Measurements from ENCODE around the gene PARP1. TPM values are rescaled to one million over a fixed set of nuclear protein-coding genes. Genes with fewer than 3 reads are reported as not detected.

Gene PARP1
- polyA plus RNA-seq, 3 donors = 17.7 to 30.0 (median 23.3) TPM

DNA sequence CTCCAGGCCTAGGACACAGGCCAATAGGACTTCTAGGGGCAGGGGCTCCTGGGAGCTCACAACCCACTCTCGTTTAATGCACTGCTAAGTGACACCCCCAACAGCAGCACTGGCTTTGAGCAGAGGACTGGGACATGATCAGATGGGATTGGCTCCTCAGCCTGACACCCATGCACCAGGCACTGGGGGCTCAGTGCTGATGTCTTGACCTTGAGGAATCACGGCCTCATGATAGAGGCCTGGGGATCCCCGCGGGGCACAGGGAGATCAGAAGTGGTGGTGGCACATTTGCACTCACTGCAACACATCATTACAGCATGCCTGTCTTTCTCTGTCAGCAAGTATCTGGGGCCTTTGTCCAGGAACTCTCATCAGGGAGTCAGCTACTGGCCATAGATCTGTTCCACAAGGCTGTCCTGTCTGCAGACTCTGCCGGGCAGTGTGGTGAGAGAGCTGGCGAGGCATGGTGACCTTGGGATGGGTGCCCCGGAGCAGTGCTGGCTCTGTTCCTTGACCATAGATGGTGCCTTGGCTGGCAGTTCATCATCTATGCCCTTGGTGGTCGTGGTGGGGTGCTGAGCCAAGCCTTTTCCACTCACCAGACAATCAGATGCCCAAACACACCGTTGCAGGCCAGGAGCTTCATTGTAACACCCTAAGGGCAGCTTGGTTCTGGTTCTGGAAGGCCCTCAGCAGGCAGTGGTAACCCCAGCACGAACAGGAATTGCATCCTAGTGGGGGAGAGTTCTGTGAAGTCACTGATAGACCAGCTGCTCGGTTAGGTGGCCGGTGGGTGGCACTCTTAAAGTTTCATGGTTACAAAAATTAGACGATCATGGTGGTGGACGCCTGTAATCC is 22.2 kb upstream of the PARP1 start:
- TF ChIP-seq, protein P1, sequence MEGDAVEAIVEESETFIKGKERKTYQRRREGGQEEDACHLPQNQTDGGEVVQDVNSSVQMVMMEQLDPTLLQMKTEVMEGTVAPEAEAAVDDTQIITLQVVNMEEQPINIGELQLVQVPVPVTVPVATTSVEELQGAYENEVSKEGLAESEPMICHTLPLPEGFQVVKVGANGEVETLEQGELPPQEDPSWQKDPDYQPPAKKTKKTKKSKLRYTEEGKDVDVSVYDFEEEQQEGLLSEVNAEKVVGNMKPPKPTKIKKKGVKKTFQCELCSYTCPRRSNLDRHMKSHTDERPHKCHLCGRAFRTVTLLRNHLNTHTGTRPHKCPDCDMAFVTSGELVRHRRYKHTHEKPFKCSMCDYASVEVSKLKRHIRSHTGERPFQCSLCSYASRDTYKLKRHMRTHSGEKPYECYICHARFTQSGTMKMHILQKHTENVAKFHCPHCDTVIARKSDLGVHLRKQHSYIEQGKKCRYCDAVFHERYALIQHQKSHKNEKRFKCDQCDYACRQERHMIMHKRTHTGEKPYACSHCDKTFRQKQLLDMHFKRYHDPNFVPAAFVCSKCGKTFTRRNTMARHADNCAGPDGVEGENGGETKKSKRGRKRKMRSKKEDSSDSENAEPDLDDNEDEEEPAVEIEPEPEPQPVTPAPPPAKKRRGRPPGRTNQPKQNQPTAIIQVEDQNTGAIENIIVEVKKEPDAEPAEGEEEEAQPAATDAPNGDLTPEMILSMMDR (IDR thresholded peaks at IDR 0.05) = no peak
- Mint-ChIP-seq H3K9me3 (peaks cover 0 to 2% (median 0%) of the 10 kb centered on the region in 7 donors), H3K4me1 (peaks cover 6% of the 10 kb centered on the region), H3K27me3 (ENCODE audit: low read depth in 3 of 3) (peaks cover 6 to 14% (median 7%) of the 10 kb centered on the region in 3 donors), H3K27ac (no peak overlapping the region), H3K36me3 (no peaks in the 10 kb centered on the region), H3K4me3 (no peak overlapping the region)
- no peak overlapping the region for H3K4me2 ChIP-seq (replicated peaks; ENCODE audit: extremely low read depth, low read length, poor library complexity, severe bottlenecking)
- H2AFZ ChIP-seq (ENCODE audit: insufficient read depth, low read depth, low read length, poor library complexity, severe bottlenecking) = no peak overlapping the region
- H4K20me1 ChIP-seq (ENCODE audit: insufficient read depth, low read length) = no peaks in the 10 kb centered on the region
- H3K9me3 ChIP-seq (replicated peaks in 1 of 2; ENCODE audit: control insufficient read depth in 1 of 2, insufficient read depth in 1 of 2, low read length in 2 of 2) = no peaks in the 10 kb centered on the region
- no peak for DNase-seq
- H3K27ac ChIP-seq (ENCODE audit: low read depth in 1 of 2, low read length in 2 of 2) = no peak overlapping the region
- no peak overlapping the region for H3K9ac ChIP-seq (ENCODE audit: insufficient read depth, low read length, poor library complexity, severe bottlenecking)
- no peaks in the 10 kb centered on the region for H3K36me3 ChIP-seq (replicated peaks in 1 of 2; ENCODE audit: control insufficient read depth in 1 of 2, insufficient read depth in 2 of 2, low read length in 2 of 2)
- WGBS (ENCODE audit: insufficient coverage) = 95% methylated on average over 8 of the region's 14 CpGs
- no peak overlapping the region for H3K4me3 ChIP-seq (replicated peaks in 1 of 3; ENCODE audit: low read depth in 2 of 3, low read length in 3 of 3)
- H3K4me1 ChIP-seq (ENCODE audit: control insufficient read depth in 1 of 2, insufficient read depth in 2 of 2, low read length in 2 of 2) = no peaks in the 10 kb centered on the region
- intact Hi-C loops (cut with micrococcal nuclease) = no loop called here
- H3K79me2 ChIP-seq (ENCODE audit: insufficient read depth, low read length) = no peaks in the 10 kb centered on the region
- peaks cover 0 to 1% of the 10 kb centered on the region in 2 donors for H3K27me3 ChIP-seq (ENCODE audit: control insufficient read depth in 2 of 2, insufficient read depth in 2 of 2, low read length in 2 of 2)

DNA sequence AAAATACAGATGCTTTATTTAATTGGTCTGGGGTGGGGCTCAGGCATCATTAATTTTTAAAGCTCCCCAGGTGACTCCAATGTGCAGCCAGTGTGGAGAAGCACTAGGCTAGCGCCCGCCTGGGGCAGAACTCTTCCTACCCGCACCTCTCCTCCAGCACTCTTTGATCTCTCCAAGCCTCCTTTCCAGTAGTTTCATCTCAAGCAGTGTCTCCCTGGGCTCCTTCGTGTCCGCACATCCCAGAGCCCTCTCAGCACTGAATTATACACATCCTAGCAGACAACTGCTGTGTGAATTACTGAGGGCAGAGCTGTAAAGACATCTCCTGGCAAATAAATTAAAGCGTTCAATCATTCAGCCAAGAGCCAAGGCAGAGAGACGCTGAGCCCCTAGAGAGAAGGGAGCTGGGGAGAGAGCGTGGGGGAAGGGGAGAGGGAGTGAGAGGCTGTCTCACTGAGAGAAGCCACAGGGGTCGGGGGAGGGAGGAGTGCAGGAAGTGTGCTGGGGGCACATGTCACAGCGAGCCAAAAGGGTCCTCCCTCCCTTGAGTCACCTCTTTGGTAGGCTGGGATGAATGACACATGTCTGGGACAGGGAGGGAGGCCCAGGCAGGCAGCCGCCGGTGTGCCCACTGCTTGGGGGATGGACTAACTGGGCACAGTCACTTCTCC is 21.0 kb upstream of the PARP1 start:
- no peaks in the 10 kb centered on the region for H3K36me3 Mint-ChIP-seq
- Histone ChIP-seq H4K20me1 (ENCODE audit: insufficient read depth, low read length) (no peaks in the 10 kb centered on the region), H3K4me1 (ENCODE audit: control insufficient read depth in 1 of 2, insufficient read depth in 2 of 2, low read length in 2 of 2) (no peaks in the 10 kb centered on the region), H2AFZ (ENCODE audit: insufficient read depth, low read depth, low read length, poor library complexity, severe bottlenecking) (no peak overlapping the region), H3K36me3 (replicated peaks in 1 of 2; ENCODE audit: control insufficient read depth in 1 of 2, insufficient read depth in 2 of 2, low read length in 2 of 2) (no peaks in the 10 kb centered on the region), H3K9ac (ENCODE audit: insufficient read depth, low read length, poor library complexity, severe bottlenecking) (no peak overlapping the region), H3K27ac (ENCODE audit: low read depth in 1 of 2, low read length in 2 of 2) (no peak overlapping the region), H3K79me2 (ENCODE audit: insufficient read depth, low read length) (no peaks in the 10 kb centered on the region), H3K4me2 (replicated peaks; ENCODE audit: extremely low read depth, low read length, poor library complexity, severe bottlenecking) (no peak overlapping the region), H3K9me3 (replicated peaks in 1 of 2; ENCODE audit: control insufficient read depth in 1 of 2, insufficient read depth in 1 of 2, low read length in 2 of 2) (no peaks in the 10 kb centered on the region), H3K27me3 (ENCODE audit: control insufficient read depth in 2 of 2, insufficient read depth in 2 of 2, low read length in 2 of 2) (peaks cover 4 to 6% of the 10 kb centered on the region in 2 donors), H3K4me3 (replicated peaks in 1 of 3; ENCODE audit: low read depth in 2 of 3, low read length in 3 of 3) (no peak overlapping the region)
- peaks cover 0 to 2% (median 0%) of the 10 kb centered on the region in 7 donors for H3K9me3 Mint-ChIP-seq
- no peak overlapping the region for H3K27ac Mint-ChIP-seq
- intact Hi-C loops (cut with micrococcal nuclease) = no loop called here
- H3K4me3 Mint-ChIP-seq = no peak overlapping the region
- TF ChIP-seq, protein P1 (IDR thresholded peaks at IDR 0.05) = no peak
- H3K4me1 Mint-ChIP-seq = peaks cover 6% of the 10 kb centered on the region
- no peak for DNase-seq
- H3K27me3 Mint-ChIP-seq (ENCODE audit: low read depth in 3 of 3) = peaks cover 6 to 14% (median 7%) of the 10 kb centered on the region in 3 donors
- 23% methylated on average over 7 of the region's 12 CpGs for WGBS (ENCODE audit: insufficient coverage)

All from CD14-positive monocyte (primary cell).